ENCODE results near the gene BUD23. TPM values are rescaled to one million over a fixed set of nuclear protein-coding genes. Genes with fewer than 3 reads are reported as not detected.
"Not testable (repeated sequence)": the region's sequence is repeated elsewhere in the genome, so short reads cannot be mapped to it uniquely, and the experiment has no call there.

The BUD23 gene
- total RNA-seq, 4 donors from 2014 or later = 22.5 to 50.6 (median 39.3) TPM

DNA sequence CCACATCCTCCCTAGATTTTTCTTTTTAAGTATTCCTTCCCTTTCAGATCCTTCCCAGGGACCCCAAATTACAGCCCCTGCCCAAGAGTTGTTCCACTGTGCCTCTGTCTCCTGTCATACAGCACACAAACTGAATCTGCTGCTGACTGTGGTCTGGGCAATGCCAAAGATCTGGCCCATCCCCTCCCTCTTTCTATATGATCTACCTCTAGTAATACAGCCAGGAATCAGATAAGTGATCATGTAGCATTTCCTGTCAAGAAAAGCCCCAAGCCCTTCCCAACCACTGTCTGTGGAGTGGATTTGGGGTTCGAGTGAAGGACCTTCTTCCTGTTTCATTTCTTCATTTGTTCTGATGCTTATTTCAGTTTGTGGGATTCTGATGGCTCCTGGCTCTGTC, 29.4 kb downstream of the BUD23 start:
- H3K27ac ChIP-seq = no peak overlapping the region
- TF ChIP-seq EP300 (IDR thresholded peaks at IDR 0.05) (no peak), POLR2A (IDR thresholded peaks at IDR 0.05) (no peak)
- TF ChIP-seq, protein P1, sequence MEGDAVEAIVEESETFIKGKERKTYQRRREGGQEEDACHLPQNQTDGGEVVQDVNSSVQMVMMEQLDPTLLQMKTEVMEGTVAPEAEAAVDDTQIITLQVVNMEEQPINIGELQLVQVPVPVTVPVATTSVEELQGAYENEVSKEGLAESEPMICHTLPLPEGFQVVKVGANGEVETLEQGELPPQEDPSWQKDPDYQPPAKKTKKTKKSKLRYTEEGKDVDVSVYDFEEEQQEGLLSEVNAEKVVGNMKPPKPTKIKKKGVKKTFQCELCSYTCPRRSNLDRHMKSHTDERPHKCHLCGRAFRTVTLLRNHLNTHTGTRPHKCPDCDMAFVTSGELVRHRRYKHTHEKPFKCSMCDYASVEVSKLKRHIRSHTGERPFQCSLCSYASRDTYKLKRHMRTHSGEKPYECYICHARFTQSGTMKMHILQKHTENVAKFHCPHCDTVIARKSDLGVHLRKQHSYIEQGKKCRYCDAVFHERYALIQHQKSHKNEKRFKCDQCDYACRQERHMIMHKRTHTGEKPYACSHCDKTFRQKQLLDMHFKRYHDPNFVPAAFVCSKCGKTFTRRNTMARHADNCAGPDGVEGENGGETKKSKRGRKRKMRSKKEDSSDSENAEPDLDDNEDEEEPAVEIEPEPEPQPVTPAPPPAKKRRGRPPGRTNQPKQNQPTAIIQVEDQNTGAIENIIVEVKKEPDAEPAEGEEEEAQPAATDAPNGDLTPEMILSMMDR (IDR thresholded peaks at IDR 0.05) = no peak
- peaks cover 0 to 14% (median 2%) of the 10 kb centered on the region in 4 donors for H3K4me1 ChIP-seq
- no peaks in the 10 kb centered on the region for H3K9me3 ChIP-seq
- DNase-seq (ENCODE audit: low spot score in 2 of 2) = no peak
- H3K4me3 ChIP-seq = no peak overlapping the region
- peaks cover 0 to 20% (median 0%) of the 10 kb centered on the region in 3 donors for H3K36me3 ChIP-seq
- no peaks in the 10 kb centered on the region for H3K27me3 ChIP-seq
- WGBS, 2 donors = 67 to 80% methylated on average over 1 of the region's 1 CpG

DNA sequence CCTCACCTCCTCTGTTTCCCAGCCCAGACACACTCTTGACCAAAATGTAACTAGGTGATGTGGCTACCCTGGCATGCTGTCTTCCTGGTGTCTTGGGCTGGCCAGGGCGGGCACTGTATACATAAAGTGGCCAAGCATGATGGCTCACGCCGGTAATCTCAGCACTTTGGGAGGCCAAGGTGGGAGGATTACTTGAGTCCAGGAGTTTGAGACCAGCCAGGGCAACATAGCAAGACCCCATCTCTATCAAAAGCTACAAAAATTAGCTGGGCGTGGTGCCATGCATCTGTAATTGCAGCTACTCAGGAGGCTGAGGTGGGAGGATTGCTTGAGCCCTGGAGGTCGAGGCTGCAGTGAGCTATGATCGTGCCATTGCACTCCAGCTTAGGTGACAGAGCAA, 29.9 kb downstream of the BUD23 start:
- not testable (repeated sequence) for H3K27me3 ChIP-seq; H3K4me3 ChIP-seq; H3K9me3 ChIP-seq; DNase-seq (ENCODE audit: low spot score in 2 of 2); H3K27ac ChIP-seq
- 91 to 99% methylated on average over 6 of the region's 6 CpGs for WGBS, 2 donors
- peaks cover 0 to 18% (median 0%) of the 10 kb centered on the region in 3 donors for H3K36me3 ChIP-seq
- peaks cover 0 to 20% (median 4%) of the 10 kb centered on the region in 4 donors for H3K4me1 ChIP-seq

DNA sequence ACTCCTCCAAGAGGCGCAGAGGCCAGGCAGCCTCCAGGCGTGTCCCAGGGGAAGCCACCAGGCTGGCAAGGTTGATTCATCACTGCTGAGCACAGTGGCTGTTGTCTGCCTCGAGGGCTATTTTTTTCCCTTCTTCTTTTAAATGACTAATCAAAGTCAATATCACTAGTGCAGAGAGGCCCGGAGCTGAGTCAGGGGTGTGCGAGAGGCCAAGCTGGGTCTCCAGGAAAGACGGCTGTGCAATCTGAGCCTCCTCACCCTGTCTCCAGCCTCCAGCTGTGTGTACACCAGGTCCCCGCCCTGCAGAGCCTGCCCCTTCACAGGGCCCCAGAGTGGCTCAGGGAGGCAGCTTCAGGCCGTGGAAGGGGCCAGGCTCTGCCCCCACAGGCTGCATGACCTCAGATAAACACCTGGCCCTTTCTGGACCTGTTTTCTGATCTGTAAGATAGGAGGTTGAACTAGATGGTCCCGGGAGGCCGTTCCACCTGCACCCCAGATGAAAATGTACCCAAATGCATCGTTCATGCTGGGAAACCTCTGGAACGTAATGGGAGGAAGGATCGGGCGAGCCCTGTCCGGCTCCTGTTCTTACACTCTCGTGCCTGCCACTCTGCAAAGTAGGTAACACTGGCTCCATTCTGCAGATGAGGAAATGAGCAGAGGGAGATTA, 32.4 kb downstream of the BUD23 start:
- H3K4me3 ChIP-seq = no peak overlapping the region
- H3K27ac ChIP-seq = no peak overlapping the region
- TF ChIP-seq EP300 (IDR thresholded peaks at IDR 0.05) (no peak), POLR2A (IDR thresholded peaks at IDR 0.05) (no peak)
- TF ChIP-seq, protein P1 (IDR thresholded peaks at IDR 0.05) = no peak
- no peak for DNase-seq (ENCODE audit: low spot score in 2 of 2)
- H3K4me1 ChIP-seq = peaks cover 0 to 35% (median 10%) of the 10 kb centered on the region in 4 donors
- peaks cover 0 to 9% (median 0%) of the 10 kb centered on the region in 3 donors for H3K36me3 ChIP-seq
- H3K27me3 ChIP-seq = no peaks in the 10 kb centered on the region
- WGBS, 2 donors = 70 to 73% methylated on average over 15 to 16 of the region's 16 CpGs
- H3K9me3 ChIP-seq = no peaks in the 10 kb centered on the region

DNA sequence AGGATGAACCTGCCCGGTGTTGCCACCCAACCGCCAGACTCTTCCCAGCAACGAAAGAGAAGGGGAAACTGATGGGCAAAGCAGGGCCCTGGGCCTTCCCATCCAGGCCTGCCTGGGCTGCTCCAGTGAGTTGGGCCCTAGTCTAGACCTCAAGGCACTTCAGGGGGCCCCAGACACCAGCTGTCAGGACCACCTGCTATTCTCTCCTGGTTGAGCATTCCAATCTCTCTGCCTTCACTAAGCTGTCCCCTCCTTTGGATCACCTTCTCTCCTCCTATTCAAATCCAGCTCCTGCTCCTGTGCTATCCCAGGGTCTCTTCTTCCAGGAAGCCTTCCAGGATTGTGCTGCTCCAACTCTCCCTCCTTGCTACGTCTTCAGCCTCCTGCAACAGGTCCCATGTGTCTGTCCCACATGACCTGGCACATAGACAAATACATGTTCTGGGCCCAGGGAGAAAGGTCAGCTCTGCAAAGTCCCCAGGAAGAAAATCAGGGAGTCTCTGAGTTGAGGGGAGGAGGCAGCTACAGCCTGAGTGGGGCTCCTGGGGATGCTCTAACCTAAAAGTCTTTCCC, 33.0 kb downstream of the BUD23 start:
- DNase-seq (ENCODE audit: low spot score in 2 of 2) = no peak
- TF ChIP-seq POLR2A (IDR thresholded peaks at IDR 0.05) (no peak), EP300 (IDR thresholded peaks at IDR 0.05) (no peak)
- TF ChIP-seq, protein P1 (IDR thresholded peaks at IDR 0.05) = no peak
- H3K27ac ChIP-seq = no peak overlapping the region
- no peak overlapping the region for H3K4me3 ChIP-seq
- no peaks in the 10 kb centered on the region for H3K27me3 ChIP-seq
- H3K36me3 ChIP-seq = peaks cover 0 to 9% (median 0%) of the 10 kb centered on the region in 3 donors
- peaks cover 0 to 35% (median 10%) of the 10 kb centered on the region in 4 donors for H3K4me1 ChIP-seq
- H3K9me3 ChIP-seq = no peaks in the 10 kb centered on the region
- WGBS, 2 donors = 74 to 75% methylated on average over 4 of the region's 4 CpGs

DNA sequence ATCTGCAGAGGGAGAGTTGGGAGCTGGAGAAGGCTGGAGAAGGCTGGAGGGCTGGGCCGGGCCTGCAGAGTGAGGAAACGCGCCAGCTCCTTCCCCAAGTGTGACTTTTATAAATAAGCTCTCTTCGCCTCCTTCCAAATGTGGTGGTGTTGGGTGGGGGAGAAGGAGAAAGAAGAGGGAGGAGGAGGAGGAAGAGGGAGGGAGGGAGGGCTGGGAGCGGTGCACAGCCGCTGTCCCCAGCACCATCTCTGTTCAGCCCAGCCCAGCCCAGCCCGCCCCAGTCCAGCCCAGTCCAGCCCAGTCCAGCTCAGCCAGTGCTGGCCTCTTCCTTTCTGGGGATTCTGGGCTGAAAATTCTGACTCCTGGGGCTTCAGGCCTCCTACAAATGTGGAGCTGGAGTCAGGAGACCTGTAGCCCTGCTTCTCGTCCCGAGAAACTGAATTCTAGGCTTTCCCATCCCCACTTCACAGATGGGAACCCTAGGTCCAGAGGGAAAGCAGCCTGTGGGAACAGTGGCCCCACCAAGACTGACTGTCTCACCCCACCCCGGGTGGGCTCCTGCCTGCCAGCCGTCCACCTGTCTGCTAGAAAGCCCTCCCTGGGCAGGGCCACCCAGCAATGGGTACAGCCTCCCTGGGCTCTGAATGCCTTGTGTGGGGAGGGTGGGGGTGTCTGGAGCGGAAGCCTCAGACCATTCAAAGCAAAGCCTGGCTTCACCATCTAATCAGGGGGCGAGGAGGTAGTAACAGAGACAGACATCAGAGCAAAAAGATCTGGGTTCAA, 33.8 kb downstream of the BUD23 start:
- no peaks in the 10 kb centered on the region for H3K9me3 ChIP-seq
- no peaks in the 10 kb centered on the region for H3K27me3 ChIP-seq
- H3K4me1 ChIP-seq = peaks cover 0 to 35% (median 10%) of the 10 kb centered on the region in 4 donors
- no peak for DNase-seq (ENCODE audit: low spot score in 2 of 2)
- WGBS, 2 donors = 67 to 75% methylated on average over 12 to 13 of the region's 13 CpGs
- H3K36me3 ChIP-seq = peaks cover 0 to 9% (median 0%) of the 10 kb centered on the region in 3 donors
- H3K27ac ChIP-seq = no peak overlapping the region
- no peak for TF ChIP-seq EP300 (IDR thresholded peaks at IDR 0.05)
- no peak for TF ChIP-seq POLR2A (IDR thresholded peaks at IDR 0.05)
- TF ChIP-seq, protein P1 (IDR thresholded peaks at IDR 0.05) = no peak
- no peak overlapping the region for H3K4me3 ChIP-seq

All from tibial nerve (tissue), 4 donors.